ENCODE measurements around the gene NOX5.

Gene NOX5

DNA sequence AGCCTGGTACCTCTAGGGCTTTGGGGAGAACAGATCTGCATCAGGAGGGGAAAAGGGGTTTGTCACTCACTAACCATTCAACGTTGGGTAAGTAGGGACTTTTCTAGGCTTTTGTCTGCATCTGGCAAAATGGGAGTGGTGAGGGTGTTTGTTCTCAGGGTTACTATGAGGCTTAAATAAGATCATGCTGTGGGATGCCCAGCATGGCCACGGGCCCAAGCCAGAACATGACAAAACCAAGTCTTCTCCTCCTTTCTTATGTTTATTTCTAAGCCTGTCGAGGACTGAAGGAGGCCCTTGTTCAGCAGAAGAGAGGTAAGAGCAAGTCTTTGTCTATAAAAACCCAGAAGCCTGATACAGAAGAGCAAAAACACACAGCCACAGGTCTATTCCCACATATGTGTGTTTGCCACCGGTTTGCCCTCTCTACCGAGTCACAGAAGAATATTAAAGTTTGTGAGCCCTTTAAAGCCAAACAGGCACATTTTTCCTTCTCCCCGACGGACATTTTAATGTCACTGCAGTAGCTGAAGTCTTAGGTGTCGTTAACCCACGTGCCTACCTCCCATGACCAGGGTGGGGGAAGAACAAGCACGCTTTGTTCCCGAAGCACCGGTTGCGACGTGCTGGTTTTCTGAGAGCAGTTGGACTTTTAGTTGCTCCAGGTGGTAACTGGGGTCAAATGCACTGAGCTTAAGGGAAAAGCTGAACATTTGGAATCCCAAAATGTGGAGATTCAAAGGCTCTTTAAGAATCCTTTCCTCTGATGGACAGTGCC lies 72.1 kb downstream of the NOX5 start:
- TF ChIP-seq, protein P1, sequence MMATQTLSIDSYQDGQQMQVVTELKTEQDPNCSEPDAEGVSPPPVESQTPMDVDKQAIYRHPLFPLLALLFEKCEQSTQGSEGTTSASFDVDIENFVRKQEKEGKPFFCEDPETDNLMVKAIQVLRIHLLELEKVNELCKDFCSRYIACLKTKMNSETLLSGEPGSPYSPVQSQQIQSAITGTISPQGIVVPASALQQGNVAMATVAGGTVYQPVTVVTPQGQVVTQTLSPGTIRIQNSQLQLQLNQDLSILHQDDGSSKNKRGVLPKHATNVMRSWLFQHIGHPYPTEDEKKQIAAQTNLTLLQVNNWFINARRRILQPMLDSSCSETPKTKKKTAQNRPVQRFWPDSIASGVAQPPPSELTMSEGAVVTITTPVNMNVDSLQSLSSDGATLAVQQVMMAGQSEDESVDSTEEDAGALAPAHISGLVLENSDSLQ (IDR thresholded peaks at IDR 0.05), result 0 out of 2 replicates have a peak, but pooled peaks have one; percentile 5
- no peak for TF ChIP-seq L3MBTL2 (conservative IDR thresholded peaks at IDR 0.05)
- DNase-seq (ENCODE audit: extremely low spot score), result no peak
- ChIA-PET POLR2A (interaction anchor here (1.0 kb wide), 1 partner anchor 366 kb away, joined by 4 read pairs; the partner anchor contains the start of gene RPLP1), CTCF (interaction anchor here (0.6 to 1.0 kb wide), 2 partner anchors 28 to 193 kb away, joined by 3 read pairs; no protein-coding TSS in a partner anchor)

DNA sequence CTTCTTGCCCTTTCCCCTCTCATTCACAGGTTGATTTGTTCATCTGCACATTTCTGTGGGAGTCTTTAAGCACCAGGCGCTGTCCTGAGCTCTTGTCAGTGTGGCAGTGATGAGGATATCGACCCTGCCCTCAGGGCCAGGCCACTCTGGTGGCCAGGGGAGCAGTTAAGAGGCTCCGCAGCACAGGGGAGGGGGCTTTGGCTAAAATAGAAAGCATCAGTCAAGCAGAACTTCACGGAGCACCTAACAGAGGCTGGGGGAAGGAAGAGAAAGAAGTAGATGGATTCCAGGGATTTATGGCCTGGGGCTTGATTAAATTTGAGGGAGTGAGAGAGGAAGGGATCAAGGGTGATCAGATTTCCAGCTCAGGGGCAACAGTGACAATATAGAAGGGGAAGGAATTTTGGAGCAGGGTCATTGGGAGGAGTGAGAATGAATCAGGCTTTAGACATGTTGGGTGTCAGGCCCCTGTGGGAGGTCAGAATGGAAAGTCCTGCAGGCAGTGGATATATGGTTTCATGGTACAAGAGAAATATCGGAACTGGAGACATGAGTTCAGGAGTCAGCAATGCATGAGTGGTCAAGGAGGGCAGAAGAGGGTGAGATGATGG lies 73.0 kb downstream of the NOX5 start:
- TF ChIP-seq ZNF384 (IDR thresholded peaks at IDR 0.05) (no peak), ARNT (IDR thresholded peaks at IDR 0.05) (no peak), ELF4 (IDR thresholded peaks at IDR 0.05) (no peak), FOXM1 (IDR thresholded peaks at IDR 0.05; ENCODE audit: borderline replicate concordance) (no peak), L3MBTL2 (conservative IDR thresholded peaks at IDR 0.05) (no peak), FOXA1 (IDR thresholded peaks at IDR 0.05) (no peak), FOXK2 (IDR thresholded peaks at IDR 0.05) (no peak), HDGF (IDR thresholded peaks at IDR 0.05; ENCODE audit: borderline replicate concordance) (no peak), LEF1 (IDR thresholded peaks at IDR 0.05; ENCODE audit: borderline replicate concordance) (no peak), SUZ12 (IDR thresholded peaks at IDR 0.05) (no peak), CTBP1 (IDR thresholded peaks at IDR 0.05; ENCODE audit: borderline replicate concordance) (no peak), NFRKB (IDR thresholded peaks at IDR 0.05) (no peak), BHLHE40 (IDR thresholded peaks at IDR 0.05; ENCODE audit: borderline replicate concordance) (no peak), SP1 (IDR thresholded peaks at IDR 0.05) (no peak)
- TF ChIP-seq, protein P1 (IDR thresholded peaks at IDR 0.05), result no peak
- POLR2A ChIA-PET, result interaction anchor here (1.3 kb wide), 1 partner anchor 73 kb away, joined by 5 read pairs; the partner anchor contains the start of gene GLCE
- CTCF ChIA-PET, result interaction anchor here (0.6 kb wide), 1 partner anchor 192 kb away, joined by 3 read pairs; no protein-coding TSS in a partner anchor
- DNase-seq (ENCODE audit: extremely low spot score), result no peak

DNA sequence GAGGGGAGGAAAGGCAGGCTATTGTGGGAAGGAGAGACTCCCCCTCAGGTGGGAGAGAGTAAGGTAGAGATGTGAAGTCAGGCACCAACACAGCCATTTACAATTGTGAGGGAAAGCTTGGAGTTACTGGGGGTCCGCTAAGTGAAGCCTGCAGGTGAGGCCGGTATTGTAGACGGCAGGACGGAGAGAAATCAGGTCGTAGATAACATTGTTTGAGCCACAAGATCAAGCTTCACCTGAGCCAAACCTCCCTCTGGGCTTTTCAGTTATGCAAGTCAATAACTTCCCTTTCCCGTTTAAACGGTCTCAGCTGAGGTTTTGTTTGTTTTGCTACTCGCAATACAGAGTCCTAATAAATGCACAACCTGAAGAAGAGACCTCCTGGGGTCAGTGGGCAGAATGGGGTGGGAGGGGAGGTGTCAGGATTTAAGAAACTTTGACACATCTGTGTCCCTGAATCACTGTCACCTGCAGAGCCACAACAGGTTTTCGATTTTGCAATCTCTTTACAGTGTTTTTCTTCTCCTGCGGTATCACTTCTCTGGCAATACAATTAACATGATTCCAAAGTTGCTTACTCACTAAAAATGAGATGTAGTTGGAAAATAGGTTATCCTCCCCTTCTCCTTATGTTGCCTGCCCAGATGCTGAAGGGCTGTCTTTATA lies 73.9 kb downstream of the NOX5 start:
- ChIA-PET CTCF (no interaction called here), POLR2A (interaction anchor here (1.3 kb wide), 1 partner anchor 72 kb away, joined by 5 read pairs; the partner anchor contains the start of gene GLCE)
- TF ChIP-seq FOXM1 (IDR thresholded peaks at IDR 0.05; ENCODE audit: borderline replicate concordance) (no peak), ARNT (IDR thresholded peaks at IDR 0.05) (no peak), TARDBP (IDR thresholded peaks at IDR 0.05) (no peak), ZNF384 (IDR thresholded peaks at IDR 0.05) (no peak), SUZ12 (IDR thresholded peaks at IDR 0.05) (no peak), LEF1 (IDR thresholded peaks at IDR 0.05; ENCODE audit: borderline replicate concordance) (no peak), NFRKB (IDR thresholded peaks at IDR 0.05) (no peak), FOXK2 (IDR thresholded peaks at IDR 0.05) (no peak), HDGF (IDR thresholded peaks at IDR 0.05; ENCODE audit: borderline replicate concordance) (no peak), SP1 (IDR thresholded peaks at IDR 0.05) (no peak), ELF4 (IDR thresholded peaks at IDR 0.05) (no peak), FOXA1 (IDR thresholded peaks at IDR 0.05) (no peak)
- TF ChIP-seq, protein P1 (IDR thresholded peaks at IDR 0.05), result no peak
- no peak for DNase-seq (ENCODE audit: extremely low spot score)

DNA sequence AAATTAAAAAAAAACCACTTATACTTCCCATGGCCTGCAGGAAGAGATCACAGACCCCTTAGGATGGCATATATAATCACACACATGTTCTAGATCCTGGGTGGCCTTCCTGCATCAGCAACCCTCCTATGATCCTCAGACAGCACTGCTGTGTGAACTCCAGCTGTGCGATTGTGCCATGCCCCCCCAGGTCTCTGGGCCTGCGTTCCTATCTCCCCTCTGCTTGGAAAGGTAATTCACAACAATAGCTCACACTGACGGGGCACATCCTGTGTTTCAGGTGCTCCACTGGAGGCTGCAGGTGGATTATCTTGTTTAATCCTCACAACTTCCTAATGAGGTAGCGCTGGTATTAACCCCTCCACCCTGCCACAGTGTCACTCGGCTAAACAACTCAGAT lies 74.8 kb downstream of the NOX5 start:
- DNase-seq (ENCODE audit: extremely low spot score), result no peak
- ChIA-PET POLR2A (no interaction called here), CTCF (no interaction called here)
- TF ChIP-seq NFRKB (IDR thresholded peaks at IDR 0.05), result no peak
- TF ChIP-seq SUZ12 (IDR thresholded peaks at IDR 0.05), result no peak
- no peak for TF ChIP-seq HDGF (IDR thresholded peaks at IDR 0.05; ENCODE audit: borderline replicate concordance)
- no peak for TF ChIP-seq FOXK2 (IDR thresholded peaks at IDR 0.05)
- no peak for TF ChIP-seq FOXA1 (IDR thresholded peaks at IDR 0.05)
- TF ChIP-seq ZNF384 (IDR thresholded peaks at IDR 0.05), result no peak
- TF ChIP-seq ARNT (IDR thresholded peaks at IDR 0.05), result no peak
- TF ChIP-seq CTBP1 (IDR thresholded peaks at IDR 0.05; ENCODE audit: borderline replicate concordance), result no peak
- TF ChIP-seq TARDBP (IDR thresholded peaks at IDR 0.05), result no peak
- TF ChIP-seq LEF1 (IDR thresholded peaks at IDR 0.05; ENCODE audit: borderline replicate concordance), result no peak
- TF ChIP-seq FOXM1 (IDR thresholded peaks at IDR 0.05; ENCODE audit: borderline replicate concordance), result no peak
- no peak for TF ChIP-seq L3MBTL2 (conservative IDR thresholded peaks at IDR 0.05)
- TF ChIP-seq ELF4 (IDR thresholded peaks at IDR 0.05), result no peak
- TF ChIP-seq, protein P1 (IDR thresholded peaks at IDR 0.05), result no peak
- TF ChIP-seq BHLHE40 (IDR thresholded peaks at IDR 0.05; ENCODE audit: borderline replicate concordance), result no peak
- TF ChIP-seq SP1 (IDR thresholded peaks at IDR 0.05), result no peak

All from HEK293T (cell line).